NCI-H345 treated with DMSO at 0.1 percent for 48 hours (cell line): ENCODE results near the gene EPPIN.

ENCODE experiments used
- DNase-seq: peaks from one replicate; lab custom pipeline; 2025; ENCODE audit not compliant: unreplicated experiment; lab: John Stamatoyannopoulos, UW

The EPPIN gene

DNA sequence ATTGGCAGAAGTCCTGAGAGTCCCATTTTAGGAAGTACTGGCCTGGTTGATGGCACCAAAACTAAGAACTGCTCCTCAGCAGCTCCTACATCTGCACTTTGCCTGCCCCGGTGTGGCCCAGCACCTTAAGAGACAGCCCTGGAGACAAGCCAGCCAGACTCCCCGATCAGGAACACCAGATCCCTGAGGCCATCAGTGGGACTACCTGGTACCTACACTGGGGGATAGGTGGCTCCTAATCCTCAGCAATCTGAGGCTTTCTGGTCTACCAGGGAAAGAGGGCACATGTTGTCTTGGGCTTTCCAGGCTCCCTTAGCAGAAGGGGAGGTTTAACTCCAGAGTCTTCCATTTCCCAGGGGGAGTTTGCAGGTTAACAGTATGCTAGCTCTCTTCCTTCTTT is 7.8 kb downstream of the EPPIN start, which contains the start of gene WFDC6:
WFDC6 (minus strand) TSS at position 101 of the 400 bp plus-strand sequence; CDS start at position 26, 75 bp downstream.
- no peak for DNase-seq

DNA sequence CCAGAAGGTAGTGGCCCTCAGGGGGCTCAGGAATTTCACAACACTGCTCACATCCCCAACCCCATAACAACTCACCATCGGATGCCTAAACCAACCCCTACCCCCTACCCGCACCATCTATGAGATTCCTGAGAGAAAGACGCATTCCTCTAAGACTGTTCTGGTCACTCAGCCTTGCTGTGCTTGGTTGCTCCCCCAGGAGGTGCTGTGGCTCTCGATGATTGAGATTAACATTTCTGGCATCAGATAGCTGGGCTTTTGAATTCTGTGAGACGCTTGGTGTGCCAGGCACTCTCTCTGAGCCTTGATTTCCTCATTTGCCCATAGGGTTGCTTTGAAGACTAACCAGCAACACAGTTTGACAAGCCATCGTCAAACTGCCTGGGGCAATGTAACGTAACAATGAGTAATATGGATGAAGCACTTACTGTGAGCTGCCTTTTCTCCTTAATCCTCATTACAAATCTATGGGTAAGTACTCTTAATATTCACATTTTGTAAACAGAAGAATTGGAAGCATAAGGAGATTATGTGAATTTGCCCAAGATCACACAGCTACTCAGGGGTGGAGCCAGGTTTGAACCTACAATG is 8.9 kb downstream of the EPPIN start:
- DNase-seq: no peak

DNA sequence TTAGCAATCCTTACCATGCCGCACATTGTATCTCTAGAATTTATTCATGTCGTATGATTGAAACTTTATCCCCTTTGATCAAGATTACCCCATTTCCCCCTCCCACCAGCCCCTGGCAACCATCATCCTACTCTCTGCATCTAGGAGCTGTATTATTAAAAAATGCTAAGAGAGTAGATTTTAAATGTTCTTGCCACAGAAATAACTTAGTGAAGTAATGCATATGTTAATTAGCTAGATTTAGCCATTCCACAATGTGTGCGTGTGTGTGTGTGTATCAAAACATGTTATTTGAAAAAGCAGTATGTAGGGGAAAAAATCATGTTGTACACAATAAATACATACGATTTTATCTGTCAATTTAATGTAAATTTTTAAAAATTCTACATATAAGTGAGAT is 19.9 kb downstream of the EPPIN start:
- DNase-seq: no peak

DNA sequence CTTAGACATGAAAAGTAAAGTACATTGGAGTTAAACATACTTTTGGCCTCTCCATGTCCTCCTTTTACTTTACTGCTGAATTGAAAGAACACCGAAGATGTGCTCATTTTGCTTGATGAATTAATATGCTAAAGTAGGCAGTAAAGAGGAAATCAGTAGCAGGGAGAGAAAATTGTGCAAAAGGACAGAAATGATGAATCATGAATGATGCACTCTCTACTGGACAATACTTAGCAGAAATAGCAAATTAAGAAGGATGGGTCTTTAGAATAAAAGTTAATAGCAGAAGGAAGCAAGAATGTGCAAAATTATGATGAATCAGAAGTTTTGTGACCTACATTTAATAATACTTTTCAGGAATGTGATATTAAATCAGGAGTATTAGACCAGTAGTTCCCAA is 23.4 kb downstream of the EPPIN start:
- DNase-seq: no peak

DNA sequence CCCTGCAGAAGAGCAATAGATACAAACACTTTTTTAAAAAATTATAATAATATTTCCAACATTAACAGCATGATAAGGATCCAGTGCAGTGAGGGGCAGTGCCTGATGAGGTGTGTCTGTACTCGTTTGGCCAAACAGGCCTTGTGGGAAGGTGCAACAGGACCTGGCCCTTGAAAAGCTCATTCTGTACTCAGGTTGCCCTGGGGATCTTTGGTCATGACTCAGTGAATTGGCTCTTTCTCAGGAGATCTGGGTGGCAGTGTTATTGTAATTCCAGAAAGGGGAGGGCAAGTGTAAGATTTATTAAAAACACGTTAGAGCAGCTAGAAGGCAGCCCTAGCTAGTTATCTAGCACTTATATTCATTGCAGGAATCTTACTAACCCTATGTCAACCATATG is 28.9 kb downstream of the EPPIN start:
- DNase-seq: no peak

DNA sequence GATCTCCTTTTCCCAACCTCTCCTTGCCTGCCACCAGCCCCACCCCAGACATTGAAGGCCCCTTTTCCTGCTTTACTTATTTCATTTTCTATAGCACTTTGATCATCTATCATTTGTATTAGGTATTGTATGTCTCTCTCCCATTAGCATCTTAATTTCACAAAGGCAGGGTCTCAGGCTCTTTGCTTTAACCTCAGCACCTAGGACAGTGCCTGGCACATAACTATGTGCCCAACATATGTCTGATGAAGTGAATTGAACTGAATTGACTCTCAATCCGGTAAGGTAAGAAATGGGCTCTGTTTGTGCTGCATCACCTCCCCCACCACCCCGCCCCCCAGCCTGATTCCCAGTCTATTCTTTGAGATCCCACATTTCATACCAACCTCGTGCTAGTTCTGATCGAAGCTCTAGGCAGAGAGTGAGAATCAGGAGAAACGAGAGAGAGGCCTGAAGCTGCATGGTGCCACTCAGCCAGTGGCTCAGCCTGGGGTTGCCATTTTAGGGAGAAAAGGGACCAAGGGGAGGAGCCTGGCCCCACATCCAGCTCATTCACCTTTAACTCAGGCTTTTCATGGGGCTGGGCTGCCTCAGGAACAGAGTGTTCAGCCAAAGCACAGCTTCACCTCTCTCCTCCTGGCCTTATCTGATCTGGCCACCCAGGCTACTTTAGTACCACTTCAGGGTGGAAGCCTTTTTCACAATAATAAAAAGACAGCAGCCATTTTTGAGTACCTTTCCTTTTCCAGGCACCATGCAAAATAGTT is 31.9 kb downstream of the EPPIN start, which contains the start of gene SPINT3:
SPINT3 (minus strand) TSS at position 476 of the 767 bp plus-strand sequence; CDS start at position 462, 14 bp downstream.
- no peak for DNase-seq

DNA sequence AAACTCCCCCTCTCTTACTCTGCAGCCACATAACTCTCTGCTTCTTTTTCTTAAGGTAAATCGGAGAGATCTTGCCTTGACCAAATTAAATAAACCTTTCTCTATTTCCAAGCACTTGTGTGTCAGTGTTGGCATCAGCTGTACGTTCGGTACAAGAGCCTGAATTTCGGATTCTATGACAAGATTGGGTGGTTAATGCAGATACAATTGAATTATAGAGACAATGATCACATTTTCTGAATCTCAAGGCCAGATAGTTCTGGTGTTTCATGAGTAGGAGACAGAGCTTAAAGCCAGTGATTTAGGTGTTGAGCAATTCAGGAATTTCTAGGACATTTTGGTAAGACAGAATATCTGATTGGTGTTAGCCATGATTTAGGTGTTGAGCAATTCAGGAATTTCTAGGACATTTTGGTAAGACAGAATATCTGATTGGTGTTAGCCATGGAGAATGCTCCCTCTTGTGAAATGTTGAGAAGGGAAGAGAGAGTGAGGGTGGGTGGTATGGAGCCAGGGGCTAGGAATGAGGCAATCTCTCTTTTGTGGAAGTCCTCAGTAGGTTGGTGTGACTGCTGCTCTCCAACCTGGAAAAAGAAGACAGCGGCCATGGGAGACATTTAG is 36.8 kb downstream of the EPPIN start:
- no peak for DNase-seq

DNA sequence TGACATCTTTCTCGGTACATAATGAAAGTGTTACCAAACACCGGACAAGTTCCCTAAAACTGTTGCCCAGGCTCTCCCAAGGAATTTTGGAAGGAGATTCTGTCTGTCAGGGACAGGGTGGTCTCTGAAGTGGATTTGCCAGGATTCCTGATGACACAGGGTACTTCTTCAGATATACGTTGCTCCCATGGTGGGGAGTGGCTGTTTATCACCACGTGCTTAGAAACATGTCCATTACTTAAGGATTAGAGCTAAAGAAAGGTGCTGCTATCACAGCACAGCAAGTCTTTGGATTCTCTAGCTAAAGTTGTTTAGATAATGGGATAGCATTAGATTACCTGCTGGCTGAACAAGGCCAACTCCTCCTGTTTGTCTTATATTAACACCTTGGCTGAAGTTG is 38.1 kb downstream of the EPPIN start:
- no peak for DNase-seq

DNA sequence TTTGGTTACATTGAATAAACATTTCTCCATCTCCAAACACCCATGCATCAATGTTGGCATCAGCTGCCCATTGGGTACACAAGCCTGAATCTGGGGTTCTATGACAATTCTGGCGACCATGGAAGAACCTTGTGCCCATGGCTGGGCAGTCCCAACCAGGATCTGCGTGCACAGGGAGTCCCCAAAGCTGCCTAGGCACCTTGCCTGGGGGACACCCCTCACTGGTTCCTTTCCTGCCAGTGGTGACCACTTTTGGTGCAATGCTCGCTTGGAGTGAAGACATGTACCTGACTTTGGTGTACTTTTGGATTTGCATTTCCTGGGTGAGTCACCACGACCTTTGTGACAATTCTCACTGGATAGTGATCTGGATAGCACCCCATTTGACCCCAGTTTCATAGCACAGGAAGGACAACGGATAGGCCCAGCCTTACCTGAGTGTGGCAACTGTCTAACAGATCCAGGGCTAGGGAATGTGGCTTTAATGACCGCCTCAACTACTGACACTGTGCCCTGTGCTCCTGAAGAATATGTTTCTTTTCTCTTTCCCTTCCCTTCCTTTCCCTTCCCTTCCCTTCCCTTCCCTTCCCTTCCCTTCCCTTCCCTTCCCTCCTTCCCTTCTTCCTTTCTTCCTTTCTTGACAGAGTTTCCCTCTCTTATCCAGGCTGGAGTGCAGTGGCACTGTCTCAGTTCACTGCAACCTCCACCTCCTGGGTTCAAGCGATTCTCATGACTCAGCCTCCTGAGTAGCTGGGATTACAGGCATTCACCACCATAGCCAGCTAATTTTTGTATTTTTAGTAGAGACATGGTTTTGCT is 38.9 kb downstream of the EPPIN start:
- DNase-seq: no peak

DNA sequence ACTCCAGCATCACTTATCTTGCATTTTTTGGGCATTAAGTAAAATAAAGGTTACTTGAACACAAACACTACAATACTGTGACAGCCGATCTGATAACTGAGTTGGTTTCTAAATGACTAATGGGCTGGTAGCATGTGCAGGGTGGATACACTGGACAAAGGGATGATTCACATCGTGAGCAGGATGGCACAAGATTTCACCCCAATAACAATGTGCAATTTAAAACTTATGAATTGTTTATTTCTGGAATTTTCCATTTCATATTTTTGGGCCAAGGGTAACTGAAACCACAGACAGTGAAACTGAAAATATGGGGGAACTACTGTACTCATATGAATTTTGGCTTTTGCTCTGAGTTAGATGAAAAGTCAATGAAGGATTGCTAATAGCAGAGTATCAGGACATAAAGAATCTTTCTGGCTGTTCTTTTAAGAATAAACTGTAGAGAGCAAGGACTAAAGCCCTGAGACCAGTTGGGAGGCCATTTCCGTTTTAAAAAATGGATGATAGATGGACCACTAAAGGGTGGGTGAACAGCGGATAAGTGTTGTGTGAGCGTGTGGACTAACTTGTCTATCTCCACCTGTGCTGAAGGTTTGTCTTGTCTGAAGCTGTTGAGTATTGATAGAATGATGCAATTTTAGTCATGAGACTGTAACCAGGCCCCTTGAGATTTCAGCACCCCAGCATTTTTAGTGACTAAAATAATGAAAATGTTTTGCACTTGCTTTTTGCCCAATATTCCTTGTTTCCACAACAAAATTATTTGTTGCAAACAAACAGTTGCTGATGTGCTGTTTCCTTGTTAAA is 40.0 kb downstream of the EPPIN start:
- no peak for DNase-seq

DNA sequence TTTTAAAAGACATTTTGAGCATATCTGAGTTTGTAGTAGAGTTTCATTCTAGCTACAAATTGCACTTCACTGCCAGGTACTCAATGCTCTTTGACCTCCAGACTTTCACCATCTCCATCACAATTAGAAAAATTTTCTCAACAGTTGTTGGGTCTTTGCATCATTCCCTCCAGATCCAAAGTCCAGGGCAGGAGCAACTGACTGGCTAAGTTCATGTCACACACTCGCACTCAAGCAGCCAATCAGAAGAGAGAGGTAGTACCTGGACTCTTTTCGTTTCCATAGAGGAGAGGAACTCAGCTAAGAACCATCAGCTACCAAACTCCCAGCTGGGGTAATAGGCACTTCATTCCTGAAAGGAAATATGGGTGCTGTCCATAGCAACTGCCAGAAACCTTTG is 40.8 kb downstream of the EPPIN start:
- no peak for DNase-seq

DNA sequence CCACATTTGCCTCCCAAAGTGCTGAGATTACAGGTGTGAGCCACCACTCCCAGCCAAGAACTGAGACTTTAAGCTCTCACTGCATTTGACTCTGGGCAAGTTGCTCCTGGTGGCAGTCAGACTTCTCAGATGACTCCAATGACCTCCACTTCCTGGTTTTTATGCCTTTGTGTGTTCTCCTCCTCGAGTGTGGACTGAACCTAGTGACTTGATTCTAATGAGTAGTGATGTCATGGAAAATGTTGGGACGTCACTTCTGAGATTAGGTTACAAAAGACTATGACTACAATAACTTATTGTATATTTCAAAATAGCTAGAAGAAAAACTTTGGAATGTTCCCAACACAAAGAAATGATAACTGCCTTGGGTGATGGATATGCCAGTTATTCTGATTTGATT is 43.8 kb downstream of the EPPIN start:
- DNase-seq: no peak

DNA sequence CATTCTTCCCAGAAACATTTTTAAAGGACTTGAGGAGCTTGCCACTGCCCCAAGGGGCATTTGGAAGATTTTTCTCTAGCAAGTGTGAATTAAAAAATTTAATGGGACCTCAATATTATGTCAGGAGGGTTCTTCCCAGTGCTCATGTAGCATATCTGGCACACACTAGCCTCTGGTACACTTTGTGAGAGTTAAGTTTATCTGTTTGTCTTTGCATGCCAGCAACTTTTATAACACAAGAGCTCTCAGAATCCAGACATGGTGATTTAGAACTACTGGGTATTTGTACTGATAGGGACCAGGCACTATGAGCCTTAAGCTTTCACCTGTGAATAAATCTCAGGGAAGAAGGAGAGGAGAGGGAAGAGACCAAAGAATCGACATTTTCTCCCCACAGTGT is 44.6 kb downstream of the EPPIN start:
- DNase-seq: no peak

DNA sequence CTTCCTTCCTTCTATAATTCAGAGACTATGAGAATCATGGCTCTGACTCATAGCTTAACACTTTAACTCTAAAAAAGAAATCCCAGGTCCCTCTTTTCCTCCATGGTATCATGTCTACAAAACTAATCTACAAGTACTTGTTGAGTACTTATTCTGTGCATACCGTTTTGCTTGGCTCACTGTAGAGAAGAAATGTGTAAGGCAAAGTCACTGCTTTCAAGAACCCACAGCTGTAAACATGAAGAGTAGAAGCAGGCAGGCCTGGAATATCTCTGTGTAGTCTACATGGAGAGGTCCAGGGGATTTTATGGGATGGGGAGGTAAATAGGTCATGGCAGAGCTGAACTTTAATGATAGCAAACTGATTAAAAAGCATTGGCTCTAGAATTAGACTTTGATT is 45.6 kb downstream of the EPPIN start:
- no peak for DNase-seq

DNA sequence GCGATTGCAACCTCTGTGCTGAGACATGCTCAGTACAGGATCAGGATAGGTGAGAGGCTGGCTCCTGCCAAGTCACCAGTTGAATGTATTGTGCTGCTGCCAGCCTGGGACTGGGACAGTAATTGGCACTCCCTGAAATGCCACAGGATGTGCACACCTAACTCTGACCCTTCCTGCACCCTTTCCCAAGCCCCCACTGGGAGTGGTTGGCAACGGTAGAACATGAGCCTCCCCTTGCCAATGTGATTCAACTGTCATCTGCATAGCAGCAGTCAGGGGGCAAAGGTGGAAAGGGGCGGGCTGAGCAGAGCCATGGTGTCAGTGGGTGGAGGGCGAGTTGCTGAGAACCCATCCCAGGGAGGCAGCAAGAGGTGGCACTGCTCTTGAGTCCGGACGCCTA is 47.2 kb downstream of the EPPIN start:
- DNase-seq: no peak

DNA sequence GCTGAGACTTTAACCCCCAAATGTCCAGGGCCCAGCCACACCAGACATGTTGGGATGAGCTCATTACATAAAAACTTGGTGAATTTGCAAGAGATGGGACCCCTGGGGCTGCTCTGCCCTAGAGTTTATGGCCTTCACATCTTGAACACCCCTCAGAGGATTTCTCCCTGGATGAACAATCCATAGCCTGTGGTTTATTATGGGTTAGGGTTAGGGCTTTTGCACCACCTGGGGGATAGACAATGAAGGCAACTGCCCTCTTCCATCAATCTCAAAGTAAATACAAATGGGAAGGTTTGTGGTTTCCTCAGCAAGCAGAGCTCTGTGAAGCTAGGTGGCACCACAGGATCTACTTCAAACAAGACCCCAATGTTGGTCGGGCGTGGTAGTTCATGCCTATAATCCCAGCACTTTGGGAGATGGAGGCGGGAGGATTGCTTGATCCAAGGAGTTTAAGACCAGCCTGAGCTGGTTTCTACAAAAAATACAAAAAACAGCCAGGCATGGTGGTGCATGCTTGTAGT is 49.2 kb downstream of the EPPIN start:
- DNase-seq: no peak

DNA sequence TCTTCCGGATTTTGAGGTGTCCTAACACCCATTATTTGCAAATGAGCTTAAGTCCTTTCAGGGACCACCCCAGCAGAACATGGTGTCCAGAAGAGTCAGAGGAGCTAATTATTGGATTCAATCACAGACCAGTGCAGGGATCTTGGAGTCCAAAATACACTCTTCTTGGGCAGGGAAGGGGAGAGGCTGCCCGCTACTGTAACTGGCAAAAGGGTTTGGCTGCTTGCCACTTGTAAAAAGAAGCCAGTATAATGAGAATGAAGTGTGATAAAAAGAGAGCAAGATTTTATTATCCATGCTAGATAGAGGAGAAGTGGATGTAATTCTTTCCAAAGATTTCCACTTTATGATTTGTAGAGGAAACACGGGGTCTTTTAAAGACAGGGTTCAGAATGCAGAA is 51.0 kb downstream of the EPPIN start:
- no peak for DNase-seq

DNA sequence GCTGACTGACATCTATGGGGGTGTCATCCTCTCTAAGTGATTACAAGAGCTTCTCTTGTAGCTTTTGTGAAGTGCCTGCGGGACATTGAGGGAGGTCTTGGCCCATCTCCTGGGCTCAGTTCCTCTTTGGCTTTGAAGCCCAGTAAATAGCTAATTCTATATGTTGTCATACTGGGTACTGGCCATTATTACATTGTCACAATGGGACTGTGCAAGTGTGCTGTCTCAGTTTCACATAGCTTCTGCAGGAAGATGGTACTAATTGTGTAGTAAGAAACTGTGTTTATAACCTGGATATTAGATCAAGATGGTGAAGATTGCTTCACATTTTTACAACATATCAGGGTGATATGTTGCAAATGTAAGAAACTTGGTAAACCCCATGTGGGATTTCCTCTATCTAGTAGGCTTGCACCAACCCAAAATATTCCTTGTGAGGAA is 51.7 kb downstream of the EPPIN start:
- DNase-seq: no peak
